HepG2 (cell line): Measurements from ENCODE around the gene RAB5B. TPM values are rescaled to one million over a fixed set of nuclear protein-coding genes. Genes with fewer than 3 reads are reported as not detected.

ENCODE experiments used
- ATAC-seq: fragments of 200-7000 bp; cut with Tn5 transposase; 3 replicates; pipeline ENCODE4 v1.9.1; 2020; ENCODE audit warnings: mild to moderate bottlenecking, moderate library complexity
- BruUV-seq: library from RNA; stranded (reverse); fragments of 400-500 nt; replicated peaks from 2 replicates; lab custom pipeline; 2021; lab: Mats Ljungman, UMichigan
- CTCF ChIA-PET: fragments of 300-600 bp; formaldehyde crosslinking; extraction: SDS; loops from one replicate; lab custom pipeline; 2021; ENCODE audit warnings: low total read pairs, inconsistent platforms, low intra/inter-chr PET ratio; lab: Yijun Ruan, JAX
- POLR2A ChIA-PET: fragments of 350-600 bp; sonication (Branson Sonifier 250); formaldehyde crosslinking; loops from one replicate; lab custom pipeline; 2020; ENCODE audit warnings: antibody characterized with exemption, inconsistent platforms; lab: Yijun Ruan, JAX
- DNase-seq: peaks from one replicate; pipeline ENCODE4 v3.0.0-alpha.2; 2015; ENCODE audit warnings: low spot score
- FAIRE-seq: peaks from 3 replicates; lab custom pipeline; 2011; peaks lifted over from hg19 to GRCh38; lab: Jason Lieb, UNC
- H2AFZ ChIP-seq: one replicate; pipeline ENCODE4 v1.6.1; 2011; ENCODE audit warnings: low read length, inconsistent platforms
- H3K27ac ChIP-seq: fragments of 300-600 bp; 3 replicates; pipeline ENCODE4 v1.8.0; 2011; ENCODE audit warnings: mixed run types, mild to moderate bottlenecking, mixed read lengths, low read length, inconsistent platforms; ENCODE audit not compliant: insufficient read depth; ENCODE audit errors: extremely low read length
- H3K27me3 ChIP-seq, 2 experiments: fragments of 200-600 bp in 1 of 2; 2 replicates in 1 of 2; 3 replicates in 1 of 2; pipeline versions ENCODE4 v1.6.0 to v1.8.0; 2011; ENCODE audit warnings: low read length in 2 of 2, mild to moderate bottlenecking in 2 of 2, moderate library complexity in 2 of 2, inconsistent platforms in 1 of 2; ENCODE audit not compliant: insufficient read depth in 2 of 2, control insufficient read depth in 1 of 2
- H3K36me3 ChIP-seq, 2 experiments: fragments of 200-600 bp in 1 of 2; replicated peaks in 1 of 2; 2 replicates in 1 of 2; 3 replicates in 1 of 2; pipeline versions ENCODE4 v1.5.1 to v1.8.0; 2011; ENCODE audit warnings: low read length in 2 of 2, inconsistent platforms in 1 of 2; ENCODE audit not compliant: insufficient read depth in 2 of 2, control insufficient read depth in 1 of 2
- H3K4me1 ChIP-seq: 2 replicates; pipeline ENCODE4 v1.5.1; 2012; ENCODE audit warnings: low read length, inconsistent platforms; ENCODE audit not compliant: insufficient read depth
- H3K4me2 ChIP-seq: 2 replicates; pipeline ENCODE4 v1.6.0; 2011; ENCODE audit warnings: low read depth, low read length, inconsistent platforms
- H3K4me3 ChIP-seq, 3 experiments: fragments of 200-600 bp in 1 of 3; sonication (generic), shearing (Covaris generic) in 1 of 3; replicated peaks in 1 of 3; 2 replicates each; pipeline ENCODE4 v1.5.1; 2011 to 2016; ENCODE audit warnings: low read length in 3 of 3, inconsistent platforms in 2 of 3, low read depth in 2 of 3, mild to moderate bottlenecking in 2 of 3, control low read depth in 1 of 3, mixed read lengths in 1 of 3; ENCODE audit not compliant: insufficient read depth in 1 of 3
- H3K79me2 ChIP-seq: one replicate; pipeline ENCODE4 v1.6.1; 2011; ENCODE audit warnings: low read length, inconsistent platforms; ENCODE audit not compliant: insufficient read depth
- H3K9ac ChIP-seq: 2 replicates; pipeline ENCODE4 v1.6.0; 2011; ENCODE audit warnings: mild to moderate bottlenecking, low read depth, low read length, inconsistent platforms; ENCODE audit not compliant: insufficient read depth
- H3K9me3 ChIP-seq: 2 replicates; pipeline ENCODE4 v1.5.1; 2012; ENCODE audit warnings: mild to moderate bottlenecking, low read length
- H4K20me1 ChIP-seq: 2 replicates; pipeline ENCODE4 v1.6.0; 2011; ENCODE audit warnings: inconsistent platforms, mild to moderate bottlenecking, low read length, moderate library complexity; ENCODE audit not compliant: insufficient read depth
- EZH2 ChIP-seq: conservative IDR thresholded peaks from 2 replicates; pipeline ENCODE4 v1.6.1; 2012; ENCODE audit warnings: mild to moderate bottlenecking, low read depth, low read length, moderate library complexity
- RBFOX2 ChIP-seq: fragments of 200-400 bp; formaldehyde crosslinking; IDR thresholded peaks from 2 replicates; pipeline ENCODE4 v1.6.1; 2017; ENCODE audit warnings: low read depth, mild to moderate bottlenecking, low read length
- SIX1 ChIP-seq: sonication (generic); formaldehyde crosslinking; IDR thresholded peaks from 2 replicates; pipeline ENCODE4 v1.4.0; 2020; ENCODE audit warnings: missing genetic modification reagents, borderline replicate concordance
- SNAI1 ChIP-seq: sonication (generic); formaldehyde crosslinking; IDR thresholded peaks from 2 replicates; pipeline ENCODE4 v1.5.0; 2020; ENCODE audit warnings: mild to moderate bottlenecking, missing genetic modification reagents, borderline replicate concordance
- U2AF1 ChIP-seq: fragments of 200-400 bp; formaldehyde crosslinking; optimal IDR thresholded peaks from 2 replicates; pipeline ENCODE3; 2017; ENCODE audit warnings: mild to moderate bottlenecking, low read depth, low read length
- ZKSCAN1 ChIP-seq: fragments of 150-350 bp; IDR thresholded peaks from 2 replicates; pipeline ENCODE4 v1.6.1; 2014; ENCODE audit warnings: low read length
- ZNF343 ChIP-seq: sonication (generic); formaldehyde crosslinking; IDR thresholded peaks from 2 replicates; pipeline ENCODE4 v1.4.0; 2020; ENCODE audit warnings: mild to moderate bottlenecking, missing genetic modification reagents
- ZNF816 ChIP-seq: sonication (generic); formaldehyde crosslinking; IDR thresholded peaks from 2 replicates; pipeline ENCODE4 v1.8.0; 2022; ENCODE audit warnings: missing genetic modification reagents, mild to moderate bottlenecking, borderline replicate concordance
- ZSCAN22 ChIP-seq: sonication (generic); formaldehyde crosslinking; IDR thresholded peaks from 2 replicates; pipeline ENCODE4 v1.4.0; 2020; ENCODE audit warnings: mild to moderate bottlenecking, missing genetic modification reagents
- WGBS: methylation state at CpG from one replicate; pipeline ENCODE4 v1.1.6; 2017; ENCODE audit warnings: low lambda C conversion rate; 5-methylcytosine and 5-hydroxymethylcytosine counted together
- in situ Hi-C: cut with HindIII; loops from 2 replicates; pipeline ENCODE4 v1.10.0; 2017; ENCODE audit warnings: low pct_unique_long_range_greater_than_20kb; ENCODE audit not compliant: extremely low pct_ligation_motif_present
- intact Hi-C: fragments of 100-400 bp; cut with micrococcal nuclease; formaldehyde crosslinking; loops from one replicate; pipeline ENCODE4 v1.10.0; 2022; ENCODE audit not compliant: unreplicated experiment
- polyA plus RNA-seq, 8 experiments: library from polyadenylated mRNA; depleted of rRNA in 3 of 8; stranded (reverse) in 7 of 8; unstranded in 1 of 8; fragments of >200 nt; fragmentation: Illumina TruSeq in 4 of 8; extraction: Trizol in 4 of 8; gene quantifications; 2 replicates each; pipeline versions ENCODE4 v1.2.1 to v1.2.3, GENCODE V29; 2011 to 2016; ENCODE audit warnings: low read depth in 4 of 8, missing spikeins in 1 of 8, mixed read lengths in 1 of 8; ENCODE audit not compliant: insufficient read depth in 1 of 8
- total RNA-seq, 5 experiments: library from RNA; depleted of rRNA; stranded (reverse); fragments of >200 nt; fragmentation: Illumina TruSeq; extraction: Trizol; gene quantifications; 2 replicates each; pipeline ENCODE4 v1.2.3, GENCODE V29; 2016; ENCODE audit warnings: low read depth in 1 of 5
- TF ChIP-seq, protein P1 (sequence below): sonication (generic); formaldehyde crosslinking; IDR thresholded peaks from 2 replicates; pipeline ENCODE4 v1.5.0; 2020; ENCODE audit warnings: missing genetic modification reagents
- TF ChIP-seq, protein P2 (sequence below): IDR thresholded peaks from 2 replicates; pipeline ENCODE4 v1.6.1; 2016; ENCODE audit warnings: missing genetic modification reagents, missing compliant biosample characterization
- TF ChIP-seq, protein P3 (sequence below): sonication (generic); formaldehyde crosslinking; IDR thresholded peaks from 2 replicates; pipeline ENCODE4 v1.9.0; 2021; ENCODE audit warnings: missing genetic modification reagents, borderline replicate concordance
- TF ChIP-seq, protein P4 (sequence below): sonication (generic); formaldehyde crosslinking; IDR thresholded peaks from 2 replicates; pipeline ENCODE4 v1.5.1; 2020; ENCODE audit warnings: mild to moderate bottlenecking, missing genetic modification reagents, moderate library complexity

Gene RAB5B
- total and polyA plus RNA-seq, 2 of the 13 experiments (the other 11 are each of a cell fraction or from before 2014, with no cell fraction given) = 26.0 to 68.3 TPM

DNA sequence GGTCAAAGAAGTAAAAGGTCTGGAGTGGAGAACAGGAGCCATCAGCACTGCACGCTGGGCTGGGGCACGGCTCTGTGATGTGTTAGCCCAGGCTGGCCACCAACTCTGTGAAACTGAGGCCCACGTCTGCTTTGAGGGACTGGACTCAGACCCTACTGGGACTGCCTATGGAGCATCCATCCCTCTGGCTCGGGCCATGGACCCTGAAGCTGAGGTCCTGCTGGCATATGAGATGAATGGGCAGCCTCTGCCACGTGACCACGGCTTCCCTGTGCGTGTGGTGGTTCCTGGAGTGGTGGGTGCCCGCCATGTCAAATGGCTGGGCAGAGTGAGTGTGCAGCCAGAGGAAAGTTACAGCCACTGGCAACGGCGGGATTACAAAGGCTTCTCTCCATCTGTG, 30.3 kb downstream of the RAB5B start (continued):
- TF ChIP-seq, protein P1, sequence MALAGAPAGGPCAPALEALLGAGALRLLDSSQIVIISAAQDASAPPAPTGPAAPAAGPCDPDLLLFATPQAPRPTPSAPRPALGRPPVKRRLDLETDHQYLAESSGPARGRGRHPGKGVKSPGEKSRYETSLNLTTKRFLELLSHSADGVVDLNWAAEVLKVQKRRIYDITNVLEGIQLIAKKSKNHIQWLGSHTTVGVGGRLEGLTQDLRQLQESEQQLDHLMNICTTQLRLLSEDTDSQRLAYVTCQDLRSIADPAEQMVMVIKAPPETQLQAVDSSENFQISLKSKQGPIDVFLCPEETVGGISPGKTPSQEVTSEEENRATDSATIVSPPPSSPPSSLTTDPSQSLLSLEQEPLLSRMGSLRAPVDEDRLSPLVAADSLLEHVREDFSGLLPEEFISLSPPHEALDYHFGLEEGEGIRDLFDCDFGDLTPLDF = no peak
- TF ChIP-seq SIX1 (CRISPR knock-in tag) (no peak), SNAI1 (CRISPR knock-in tag) (no peak), ZSCAN22 (CRISPR knock-in tag) (no peak), U2AF1 (no peak)
- TF ChIP-seq, protein P2, sequence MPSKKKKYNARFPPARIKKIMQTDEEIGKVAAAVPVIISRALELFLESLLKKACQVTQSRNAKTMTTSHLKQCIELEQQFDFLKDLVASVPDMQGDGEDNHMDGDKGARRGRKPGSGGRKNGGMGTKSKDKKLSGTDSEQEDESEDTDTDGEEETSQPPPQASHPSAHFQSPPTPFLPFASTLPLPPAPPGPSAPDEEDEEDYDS (CRISPR knock-in tag) = no peak
- TF ChIP-seq, all 625 proteins: peak for 0

DNA sequence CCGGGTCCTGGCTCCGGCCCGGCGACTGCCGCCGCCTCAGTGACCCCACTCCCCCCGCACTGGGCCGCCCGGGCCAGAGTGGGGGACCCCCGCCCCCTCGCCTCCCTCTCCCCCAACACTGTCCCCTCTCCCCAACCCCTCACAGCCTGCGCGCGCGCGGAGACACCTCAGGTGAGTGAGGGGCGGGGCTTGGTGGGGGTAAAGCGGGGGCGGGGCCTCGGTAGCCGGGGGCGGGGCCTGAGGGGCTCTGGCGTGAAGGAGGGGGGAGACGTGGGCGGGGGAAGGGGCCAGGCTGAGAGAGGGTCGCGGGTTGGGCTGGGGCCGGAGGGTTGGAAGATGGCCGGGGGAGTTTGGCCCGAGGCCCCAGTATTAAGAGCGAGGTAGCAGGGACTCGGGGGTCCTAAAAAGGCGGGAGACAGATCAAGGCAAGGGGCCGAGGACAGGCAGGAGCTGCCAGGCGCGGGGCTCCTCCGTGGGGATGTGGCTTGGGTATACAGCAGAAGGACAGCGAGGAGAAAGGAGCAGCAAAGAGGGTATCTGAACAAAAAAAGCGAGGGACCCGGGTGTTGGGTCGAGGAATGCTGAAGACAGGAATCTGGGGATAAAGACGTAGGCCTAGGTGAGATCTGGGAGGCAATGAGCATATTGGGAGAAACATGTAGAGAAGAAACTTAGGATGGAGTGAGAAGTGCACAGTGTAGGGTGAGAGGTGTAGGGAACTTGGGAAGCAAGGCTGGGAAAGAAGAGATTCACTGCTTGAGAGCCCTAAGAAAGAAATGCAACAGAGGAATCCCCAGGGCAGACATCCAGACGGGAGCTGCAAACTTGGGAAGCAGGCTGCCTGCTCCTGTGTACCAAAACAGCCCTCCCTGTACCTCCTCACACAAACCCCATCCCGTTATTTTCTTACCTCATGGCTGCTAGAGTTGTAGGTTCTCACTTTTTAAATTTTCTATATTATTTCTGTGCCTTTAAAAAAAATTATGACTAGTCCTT, 34.0 kb downstream of the RAB5B start:
- FAIRE-seq = no peak
- BruUV-seq = no TSS peak
- 38% methylated on average over 33 of the region's 44 CpGs for WGBS
- intact Hi-C loops (no loop called here), in situ Hi-C loops (no loop called here)
- no peak for DNase-seq
- peak overlapping the region; percentile 59 to 84 (median 69) for H3K4me3 ChIP-seq
- peaks cover 9 to 13% of the 10 kb centered on the region in 2 experiments; a peak in 4 of 5 replicates for H3K36me3 ChIP-seq
- no peaks in the 10 kb centered on the region for H4K20me1 ChIP-seq
- CTCF ChIA-PET = no interaction called here
- no peaks in the 10 kb centered on the region; a peak in 1 of 5 replicates for H3K27me3 ChIP-seq
- H3K9ac ChIP-seq = peak overlapping the region; percentile 53
- peak overlapping the region; percentile 87 for H3K4me2 ChIP-seq
- H3K79me2 ChIP-seq = no peaks in the 10 kb centered on the region
- no peak overlapping the region for H2AFZ ChIP-seq
- POLR2A ChIA-PET = interaction anchor here (0.7 to 3.0 kb wide), 13 partner anchors 11 to 190 kb away, joined by 3 to 34 read pairs (median 4); partner anchors contain the start of genes DNAJC14, IKZF4, ORMDL2 and RAB5B
- peak; percentile 33 for ATAC-seq
- H3K9me3 ChIP-seq = no peaks in the 10 kb centered on the region
- peaks cover 75% of the 10 kb centered on the region for H3K4me1 ChIP-seq
- H3K27ac ChIP-seq = peak overlapping the region; percentile 73
- TF ChIP-seq, protein P3, sequence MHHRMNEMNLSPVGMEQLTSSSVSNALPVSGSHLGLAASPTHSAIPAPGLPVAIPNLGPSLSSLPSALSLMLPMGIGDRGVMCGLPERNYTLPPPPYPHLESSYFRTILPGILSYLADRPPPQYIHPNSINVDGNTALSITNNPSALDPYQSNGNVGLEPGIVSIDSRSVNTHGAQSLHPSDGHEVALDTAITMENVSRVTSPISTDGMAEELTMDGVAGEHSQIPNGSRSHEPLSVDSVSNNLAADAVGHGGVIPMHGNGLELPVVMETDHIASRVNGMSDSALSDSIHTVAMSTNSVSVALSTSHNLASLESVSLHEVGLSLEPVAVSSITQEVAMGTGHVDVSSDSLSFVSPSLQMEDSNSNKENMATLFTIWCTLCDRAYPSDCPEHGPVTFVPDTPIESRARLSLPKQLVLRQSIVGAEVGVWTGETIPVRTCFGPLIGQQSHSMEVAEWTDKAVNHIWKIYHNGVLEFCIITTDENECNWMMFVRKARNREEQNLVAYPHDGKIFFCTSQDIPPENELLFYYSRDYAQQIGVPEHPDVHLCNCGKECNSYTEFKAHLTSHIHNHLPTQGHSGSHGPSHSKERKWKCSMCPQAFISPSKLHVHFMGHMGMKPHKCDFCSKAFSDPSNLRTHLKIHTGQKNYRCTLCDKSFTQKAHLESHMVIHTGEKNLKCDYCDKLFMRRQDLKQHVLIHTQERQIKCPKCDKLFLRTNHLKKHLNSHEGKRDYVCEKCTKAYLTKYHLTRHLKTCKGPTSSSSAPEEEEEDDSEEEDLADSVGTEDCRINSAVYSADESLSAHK (CRISPR knock-in tag) = no peak
- TF ChIP-seq RBFOX2 (no peak), ZNF343 (no peak), ZKSCAN1 (no peak), ZNF816 (CRISPR knock-in tag) (0 out of 2 replicates have a peak, but pooled peaks have one; percentile 12), EZH2 (no peak)
- TF ChIP-seq, protein P4, sequence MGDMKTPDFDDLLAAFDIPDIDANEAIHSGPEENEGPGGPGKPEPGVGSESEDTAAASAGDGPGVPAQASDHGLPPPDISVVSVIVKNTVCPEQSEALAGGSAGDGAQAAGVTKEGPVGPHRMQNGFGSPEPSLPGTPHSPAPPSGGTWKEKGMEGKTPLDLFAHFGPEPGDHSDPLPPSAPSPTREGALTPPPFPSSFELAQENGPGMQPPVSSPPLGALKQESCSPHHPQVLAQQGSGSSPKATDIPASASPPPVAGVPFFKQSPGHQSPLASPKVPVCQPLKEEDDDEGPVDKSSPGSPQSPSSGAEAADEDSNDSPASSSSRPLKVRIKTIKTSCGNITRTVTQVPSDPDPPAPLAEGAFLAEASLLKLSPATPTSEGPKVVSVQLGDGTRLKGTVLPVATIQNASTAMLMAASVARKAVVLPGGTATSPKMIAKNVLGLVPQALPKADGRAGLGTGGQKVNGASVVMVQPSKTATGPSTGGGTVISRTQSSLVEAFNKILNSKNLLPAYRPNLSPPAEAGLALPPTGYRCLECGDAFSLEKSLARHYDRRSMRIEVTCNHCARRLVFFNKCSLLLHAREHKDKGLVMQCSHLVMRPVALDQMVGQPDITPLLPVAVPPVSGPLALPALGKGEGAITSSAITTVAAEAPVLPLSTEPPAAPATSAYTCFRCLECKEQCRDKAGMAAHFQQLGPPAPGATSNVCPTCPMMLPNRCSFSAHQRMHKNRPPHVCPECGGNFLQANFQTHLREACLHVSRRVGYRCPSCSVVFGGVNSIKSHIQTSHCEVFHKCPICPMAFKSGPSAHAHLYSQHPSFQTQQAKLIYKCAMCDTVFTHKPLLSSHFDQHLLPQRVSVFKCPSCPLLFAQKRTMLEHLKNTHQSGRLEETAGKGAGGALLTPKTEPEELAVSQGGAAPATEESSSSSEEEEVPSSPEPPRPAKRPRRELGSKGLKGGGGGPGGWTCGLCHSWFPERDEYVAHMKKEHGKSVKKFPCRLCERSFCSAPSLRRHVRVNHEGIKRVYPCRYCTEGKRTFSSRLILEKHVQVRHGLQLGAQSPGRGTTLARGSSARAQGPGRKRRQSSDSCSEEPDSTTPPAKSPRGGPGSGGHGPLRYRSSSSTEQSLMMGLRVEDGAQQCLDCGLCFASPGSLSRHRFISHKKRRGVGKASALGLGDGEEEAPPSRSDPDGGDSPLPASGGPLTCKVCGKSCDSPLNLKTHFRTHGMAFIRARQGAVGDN = 0 out of 2 replicates have a peak, but pooled peaks have one; percentile 17
